Epithelial cell of proximal tubule (primary cell): ENCODE data around the gene SEC14L2. TPM values are rescaled to one million over a fixed set of nuclear protein-coding genes. Genes with fewer than 3 reads are reported as not detected.
"Not testable (repeated sequence)": the region's sequence is repeated elsewhere in the genome, so short reads cannot be mapped to it uniquely, and the experiment has no call there.

Source experiments
- DNase-seq: peaks from one replicate; pipeline ENCODE4 v3.0.0-alpha.2; 2011; ENCODE audit warnings: low read depth
- H3K4me3 ChIP-seq: 2 replicates; pipeline ENCODE4 v1.5.1; 2011; ENCODE audit warnings: low read depth, mild to moderate bottlenecking, low read length
- total RNA-seq: library from RNA; depleted of rRNA; stranded (reverse); fragments of >200 nt; gene quantifications from 2 replicates; pipeline ENCODE4 v1.2.3, GENCODE V29; 2015
- TF ChIP-seq, protein P1 (sequence below): conservative IDR thresholded peaks from 2 replicates; pipeline ENCODE4 v1.5.1; 2012; ENCODE audit warnings: low read depth, mild to moderate bottlenecking, low read length

Gene SEC14L2
- total RNA-seq, 1 donor from 2014 or later: 49.6 TPM

DNA sequence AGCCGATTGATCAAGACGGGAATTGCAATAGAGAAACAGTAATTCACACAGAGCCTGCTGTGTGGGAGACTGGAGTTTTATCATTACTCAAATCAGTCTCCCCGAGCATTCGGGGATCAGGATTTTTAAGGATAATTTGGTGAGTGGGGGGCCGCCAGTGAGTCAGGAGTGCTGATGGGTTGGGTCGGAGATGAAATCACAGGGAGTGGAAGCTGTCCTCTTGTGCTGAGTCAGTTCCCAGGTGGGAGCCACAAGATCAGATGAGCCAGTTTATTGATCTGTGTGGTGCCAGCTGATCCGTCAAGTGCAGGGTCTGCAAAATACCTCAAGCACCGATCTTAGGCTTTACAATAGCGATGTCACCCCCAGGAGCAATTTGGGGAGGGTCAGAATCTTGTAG is 44.3 kb downstream of the SEC14L2 start:
- DNase-seq: no peak
- TF ChIP-seq, protein P1, sequence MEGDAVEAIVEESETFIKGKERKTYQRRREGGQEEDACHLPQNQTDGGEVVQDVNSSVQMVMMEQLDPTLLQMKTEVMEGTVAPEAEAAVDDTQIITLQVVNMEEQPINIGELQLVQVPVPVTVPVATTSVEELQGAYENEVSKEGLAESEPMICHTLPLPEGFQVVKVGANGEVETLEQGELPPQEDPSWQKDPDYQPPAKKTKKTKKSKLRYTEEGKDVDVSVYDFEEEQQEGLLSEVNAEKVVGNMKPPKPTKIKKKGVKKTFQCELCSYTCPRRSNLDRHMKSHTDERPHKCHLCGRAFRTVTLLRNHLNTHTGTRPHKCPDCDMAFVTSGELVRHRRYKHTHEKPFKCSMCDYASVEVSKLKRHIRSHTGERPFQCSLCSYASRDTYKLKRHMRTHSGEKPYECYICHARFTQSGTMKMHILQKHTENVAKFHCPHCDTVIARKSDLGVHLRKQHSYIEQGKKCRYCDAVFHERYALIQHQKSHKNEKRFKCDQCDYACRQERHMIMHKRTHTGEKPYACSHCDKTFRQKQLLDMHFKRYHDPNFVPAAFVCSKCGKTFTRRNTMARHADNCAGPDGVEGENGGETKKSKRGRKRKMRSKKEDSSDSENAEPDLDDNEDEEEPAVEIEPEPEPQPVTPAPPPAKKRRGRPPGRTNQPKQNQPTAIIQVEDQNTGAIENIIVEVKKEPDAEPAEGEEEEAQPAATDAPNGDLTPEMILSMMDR: no peak

DNA sequence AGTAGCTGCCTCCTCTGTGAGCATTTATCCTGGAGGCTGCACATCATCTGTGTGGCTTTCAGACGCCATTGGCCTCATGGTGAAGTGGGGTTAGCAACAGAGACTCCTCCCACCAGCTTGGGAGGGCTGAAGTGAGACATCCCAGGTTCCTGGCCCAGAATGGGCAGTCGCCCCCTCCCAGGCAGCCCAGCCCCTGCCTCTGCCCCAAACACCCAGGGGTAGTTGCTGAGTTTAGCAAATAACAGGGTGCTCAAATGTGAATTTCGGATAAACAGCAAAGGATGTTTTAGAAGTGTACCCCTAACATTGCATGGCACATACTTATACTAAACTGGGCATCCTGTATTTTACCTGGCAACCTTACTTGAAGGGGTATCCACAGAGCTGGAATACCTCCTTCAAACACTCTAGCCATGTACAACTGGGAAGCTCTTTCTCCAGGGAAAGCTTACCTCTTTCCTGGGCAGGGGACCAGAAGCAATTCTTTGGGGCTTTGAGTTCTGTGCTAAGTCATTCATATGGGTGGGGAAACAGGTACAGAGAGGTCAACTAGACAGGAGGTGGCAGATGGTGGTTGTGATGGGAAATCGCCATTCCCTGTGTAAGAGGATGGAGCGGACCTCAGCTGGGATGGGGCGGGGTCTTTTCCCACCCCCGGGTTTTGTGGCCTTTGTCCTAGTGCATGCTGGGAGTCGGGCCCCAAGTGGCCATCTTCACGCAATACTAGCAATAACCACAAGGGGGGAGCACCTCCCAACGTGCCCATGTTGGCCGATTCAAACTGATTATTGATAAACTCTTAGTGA is 48.0 kb downstream of the SEC14L2 start:
- DNase-seq: no peak

More for the DNA sequence above, 44.3 kb downstream of the SEC14L2 start:
- H3K4me3 ChIP-seq: no peak overlapping the region

DNA sequence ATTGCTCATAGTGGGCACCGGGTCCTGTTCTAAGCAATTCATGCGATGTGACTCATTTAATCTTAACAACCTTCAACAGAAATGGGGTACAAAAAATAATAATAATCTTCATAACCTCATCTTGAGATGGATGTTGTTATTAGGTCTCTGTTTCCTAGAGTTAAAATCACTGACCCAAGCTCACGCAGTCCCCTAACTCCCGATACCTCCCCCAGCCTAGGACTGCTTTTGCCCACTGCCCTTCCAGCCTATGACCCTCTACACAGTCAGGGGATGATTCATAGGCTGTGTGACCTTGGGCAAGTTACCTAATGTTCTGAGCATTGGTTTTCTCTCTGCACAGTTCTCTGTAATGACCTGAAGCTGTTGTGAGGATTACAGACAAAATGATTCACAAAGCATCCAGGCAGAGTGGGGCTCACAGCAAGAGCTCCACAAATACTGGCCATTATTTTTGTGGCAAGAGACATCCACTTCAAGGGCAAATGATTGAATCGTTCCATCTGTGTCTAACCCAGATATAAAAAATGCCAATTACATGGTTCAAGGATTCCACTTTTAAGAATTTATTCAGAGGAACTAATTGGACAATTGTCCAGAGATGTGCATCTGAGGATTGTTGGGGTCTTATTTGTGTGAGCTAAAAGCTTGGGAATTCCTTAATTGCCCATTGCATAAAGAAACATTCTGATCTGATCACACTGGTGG is 48.8 kb downstream of the SEC14L2 start:
- DNase-seq: no peak
- TF ChIP-seq, protein P1: no peak
- no peak overlapping the region for H3K4me3 ChIP-seq

More for the DNA sequence above, 48.0 kb downstream of the SEC14L2 start:
- no peak overlapping the region for H3K4me3 ChIP-seq
- TF ChIP-seq, protein P1: peak; percentile 85

DNA sequence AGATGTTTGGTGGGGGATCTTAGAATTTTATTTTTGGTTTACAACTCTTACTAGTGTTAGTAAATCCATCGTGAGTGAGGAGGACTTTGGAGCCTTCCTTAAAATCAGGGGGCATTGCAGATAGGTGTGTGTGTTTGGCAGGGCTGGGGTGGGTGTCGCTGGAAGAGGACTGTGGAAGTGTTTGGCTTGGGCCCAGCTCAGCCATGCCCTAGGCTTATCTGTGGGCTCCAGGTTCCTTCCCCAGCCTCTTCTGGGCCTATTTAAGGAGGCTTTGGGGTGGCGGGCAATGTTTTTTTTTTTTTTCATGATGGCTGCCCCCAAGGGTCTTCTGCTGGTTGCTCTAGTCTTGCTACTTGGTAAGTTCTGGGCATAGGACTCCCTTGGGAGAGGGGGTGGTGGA is 50.8 kb downstream of the SEC14L2 start:
- no peak for DNase-seq
- TF ChIP-seq, protein P1: no peak
- no peak overlapping the region for H3K4me3 ChIP-seq

DNA sequence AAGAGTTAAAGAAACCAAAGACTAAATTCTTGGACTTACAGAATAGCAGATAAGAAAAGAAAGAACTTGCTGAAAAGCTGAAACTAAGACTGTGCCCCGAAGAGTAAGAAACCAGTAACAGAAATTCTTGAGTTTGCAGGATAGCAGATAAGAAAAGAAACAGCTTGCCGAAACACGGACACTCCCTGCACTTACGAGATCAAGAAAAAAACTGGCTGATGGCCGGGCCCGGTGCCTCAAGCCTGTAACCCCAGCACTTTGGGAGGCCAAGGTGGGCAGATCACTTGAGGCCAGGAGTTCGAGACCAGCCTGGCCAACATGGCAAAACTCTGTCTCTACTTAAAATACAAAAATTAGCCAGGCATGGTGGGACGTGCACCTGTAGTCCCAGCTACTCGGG is 54.7 kb downstream of the SEC14L2 start:
- DNase-seq, H3K4me3 ChIP-seq: not testable (repeated sequence)

DNA sequence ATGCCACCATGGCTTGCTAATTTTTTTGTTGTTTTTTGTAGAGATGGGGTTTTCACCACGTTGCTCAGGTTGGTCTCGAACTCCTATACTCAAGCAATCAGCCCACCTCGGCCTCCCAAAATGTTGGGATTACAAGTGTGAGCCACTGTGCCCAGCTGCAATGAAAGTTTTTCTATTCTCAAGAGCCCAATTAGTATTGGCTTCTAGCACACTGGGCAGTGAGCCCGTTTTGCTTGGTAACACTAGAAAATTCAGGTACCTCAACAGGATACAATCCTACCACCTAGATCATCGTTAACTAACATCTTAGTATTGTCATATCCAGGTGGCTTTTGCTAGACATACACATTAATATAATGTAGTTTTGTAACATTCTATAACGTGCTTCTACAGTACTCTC is 56.0 kb downstream of the SEC14L2 start:
- TF ChIP-seq, protein P1: no peak
- H3K4me3 ChIP-seq: no peak overlapping the region
- DNase-seq: no peak

DNA sequence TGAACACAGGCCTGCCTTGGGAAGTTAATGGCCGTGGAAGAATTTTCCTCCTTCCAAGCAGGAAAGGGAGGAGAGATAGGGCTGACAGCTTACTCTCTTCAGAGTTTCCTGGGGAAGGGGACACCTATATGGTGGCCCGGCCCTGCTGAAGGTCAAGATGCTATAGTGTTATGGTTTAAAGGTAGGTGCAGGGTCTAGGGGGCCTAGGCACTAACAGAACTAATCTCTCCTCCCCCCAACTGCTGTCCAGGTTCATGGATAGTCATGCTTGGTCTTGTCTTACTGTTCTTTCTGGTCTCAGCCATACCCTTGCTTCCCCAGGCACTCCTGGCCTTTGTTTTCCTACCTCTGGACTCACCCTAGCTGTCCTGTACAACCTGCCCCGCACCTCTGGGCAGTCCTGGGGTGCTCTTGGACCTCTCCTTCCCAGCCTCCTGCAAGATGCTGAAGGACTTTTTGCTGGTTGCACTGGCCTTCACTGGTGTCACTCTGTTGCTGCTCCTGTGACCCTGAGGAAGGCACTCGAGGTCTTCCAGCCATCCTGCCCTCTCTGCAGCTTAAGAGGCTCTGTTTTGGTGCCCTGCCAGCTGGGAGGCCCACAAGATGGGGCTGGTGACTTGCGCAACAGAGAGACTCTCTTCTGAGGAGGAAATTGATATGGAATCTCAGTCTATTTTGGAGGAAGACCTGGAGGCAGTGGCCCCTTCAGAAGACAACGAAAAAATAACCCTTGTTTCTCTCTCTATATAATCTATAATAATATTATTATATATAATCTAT is 57.1 kb downstream of the SEC14L2 start:
- DNase-seq: no peak
- TF ChIP-seq, protein P1: peak; percentile 36
- H3K4me3 ChIP-seq: no peak overlapping the region
